Fibroblast of skin of right quadriceps (primary cell): ENCODE measurements around the gene EMP1.

ENCODE experiments used
- DNase-seq: peaks from one replicate; pipeline ENCODE4 v3.0.0-alpha.2; 2013

EMP1 gene

DNA sequence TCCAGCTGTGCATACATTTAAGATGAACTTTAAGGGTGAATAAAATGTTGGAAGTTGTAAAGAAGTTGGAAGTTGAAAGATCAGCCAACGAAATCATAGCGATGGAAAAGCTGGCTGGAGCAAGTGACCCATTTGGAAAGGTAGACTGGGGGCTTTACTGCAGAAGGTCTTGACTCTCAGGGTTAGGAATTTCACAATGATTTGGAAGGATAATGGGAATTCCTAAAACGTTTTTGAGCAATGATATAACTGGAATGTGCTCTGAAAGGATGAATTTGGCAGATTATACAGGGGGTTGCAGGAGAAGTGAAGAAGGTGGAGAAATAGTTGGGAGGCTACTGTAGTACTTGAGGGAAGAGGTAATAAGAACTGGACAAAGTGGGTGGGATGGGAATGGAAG, 27.4 kb downstream of the EMP1 start:
- DNase-seq: peak; percentile 75

DNA sequence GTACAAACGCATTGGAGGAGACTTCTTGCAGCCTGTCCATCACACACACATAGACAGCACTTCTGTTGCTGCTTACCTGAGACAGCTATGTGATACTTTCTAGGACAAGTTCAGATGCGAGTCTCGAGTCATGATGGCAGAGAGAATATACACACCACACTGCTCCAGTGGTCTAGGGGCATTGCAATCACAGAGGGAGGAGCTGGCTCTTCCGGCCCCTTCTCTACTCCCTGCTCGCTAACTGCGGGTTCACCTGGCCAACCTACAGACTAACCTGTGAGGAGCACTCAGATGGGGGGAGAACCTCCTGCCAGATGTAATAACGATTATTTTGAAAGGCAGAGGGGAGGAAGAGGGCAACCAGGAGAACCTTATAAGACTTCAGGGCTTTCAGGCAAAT, 30.7 kb downstream of the EMP1 start:
- DNase-seq: no peak

DNA sequence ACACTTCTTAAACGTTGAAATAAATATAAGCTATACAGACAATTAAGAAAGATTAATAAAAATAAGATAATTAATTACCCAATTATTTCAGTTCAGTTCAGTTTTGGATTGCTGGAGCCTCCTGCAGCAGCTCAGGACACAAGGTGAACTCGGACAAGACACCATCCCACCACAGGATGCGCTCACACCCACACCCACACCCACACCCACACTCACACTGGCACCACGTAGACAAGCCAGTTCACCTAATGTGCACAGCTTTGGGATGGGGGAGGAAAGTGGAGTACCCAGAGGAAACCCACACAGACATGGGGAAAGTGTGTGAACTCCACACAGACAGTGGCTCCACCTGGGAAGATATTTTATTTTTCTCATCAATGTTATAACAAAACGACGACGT, 32.1 kb downstream of the EMP1 start:
- DNase-seq: no peak

DNA sequence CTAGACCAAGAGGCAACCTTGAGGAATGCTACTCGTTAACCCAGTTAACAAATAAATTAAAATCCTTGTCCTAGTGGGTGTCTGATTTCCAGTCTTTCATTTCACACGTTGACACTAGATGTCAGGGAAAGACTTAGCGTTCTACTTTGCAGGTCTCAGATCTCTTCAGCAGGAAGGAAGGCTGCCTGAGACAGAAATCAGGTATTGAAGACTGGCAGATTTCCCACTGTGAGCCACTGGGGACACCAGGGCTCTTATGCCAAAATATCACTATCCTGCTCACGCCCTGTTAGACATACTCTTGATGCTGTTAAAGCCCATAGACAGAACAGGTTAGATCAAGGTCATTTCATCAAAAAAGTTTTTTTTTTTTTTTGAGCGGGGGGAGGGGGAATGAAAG, 33.0 kb downstream of the EMP1 start:
- DNase-seq: no peak

DNA sequence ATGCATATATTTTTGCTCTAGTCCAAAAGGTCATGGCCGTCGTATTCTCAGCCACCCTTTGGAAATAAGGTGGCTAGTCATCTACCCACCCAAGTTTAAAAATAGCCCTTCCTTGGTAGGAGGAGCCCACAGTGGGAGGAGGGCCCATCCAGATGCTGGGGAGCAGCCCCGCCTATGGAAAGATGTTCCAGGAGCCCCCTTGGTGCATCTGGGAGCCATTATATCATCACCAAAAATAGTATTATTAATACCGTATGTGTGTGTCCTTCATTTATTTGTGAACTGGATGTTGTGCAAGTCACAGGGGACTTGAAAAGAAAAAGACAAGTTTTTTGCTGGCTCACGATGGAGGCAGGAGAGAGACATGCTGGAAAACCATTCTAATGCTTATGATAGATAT, 34.0 kb downstream of the EMP1 start:
- DNase-seq: peak; percentile 70

DNA sequence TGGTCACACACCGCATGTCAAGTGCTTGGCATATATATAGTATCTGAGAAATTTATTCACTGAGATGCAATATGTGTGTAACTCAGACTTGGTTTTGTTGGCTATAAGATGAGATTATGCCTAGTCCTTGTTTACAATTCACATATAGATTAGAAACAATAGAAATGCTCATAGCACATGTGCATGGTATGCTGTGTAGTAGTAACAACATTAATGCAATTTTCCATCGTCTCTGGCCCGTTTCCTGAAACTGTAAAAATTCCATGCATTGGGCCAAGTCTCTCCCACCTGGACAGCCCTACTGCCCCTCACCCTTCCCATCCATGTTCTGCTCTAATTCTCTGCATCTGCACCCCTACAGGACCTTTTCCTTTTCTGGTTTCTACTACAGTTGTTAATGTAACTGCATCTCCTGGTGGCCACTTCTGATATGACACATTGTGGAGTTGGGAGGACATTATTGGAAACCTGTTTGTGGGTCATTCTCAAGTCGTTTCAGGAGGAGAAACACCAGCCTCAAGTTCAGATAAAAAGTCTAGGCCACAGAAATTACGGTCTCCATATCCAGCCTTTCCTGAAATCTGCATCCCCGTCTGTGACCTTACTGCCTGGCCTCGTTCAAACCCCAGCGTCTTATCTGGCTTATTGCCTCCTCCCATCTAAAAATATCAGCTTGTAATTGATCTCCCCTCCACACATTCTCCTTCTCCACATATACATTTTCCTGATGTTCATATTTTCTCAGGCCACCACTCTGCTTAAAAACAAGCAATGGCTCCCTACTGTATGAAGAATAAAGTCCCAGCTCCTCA, 37.5 kb downstream of the EMP1 start:
- peak; percentile 64 for DNase-seq

DNA sequence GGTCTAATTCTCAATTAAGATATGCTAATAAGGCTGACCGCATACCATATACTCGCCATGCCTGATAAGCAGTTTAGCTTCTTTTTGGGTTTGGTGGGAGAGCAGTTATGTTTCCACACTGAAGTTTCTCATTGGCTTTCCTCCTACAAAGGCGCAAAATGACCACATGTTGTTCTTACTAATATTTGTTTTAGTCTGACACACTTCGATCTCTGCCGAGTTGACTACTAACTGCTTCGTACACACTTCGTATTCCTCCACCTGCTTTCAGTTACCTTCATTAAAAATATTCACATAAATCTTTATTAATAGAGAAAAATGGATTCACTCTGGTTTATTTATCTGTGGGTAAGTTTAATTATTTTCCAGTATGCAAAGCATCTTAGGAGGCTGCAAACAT, 41.7 kb downstream of the EMP1 start:
- DNase-seq: no peak

DNA sequence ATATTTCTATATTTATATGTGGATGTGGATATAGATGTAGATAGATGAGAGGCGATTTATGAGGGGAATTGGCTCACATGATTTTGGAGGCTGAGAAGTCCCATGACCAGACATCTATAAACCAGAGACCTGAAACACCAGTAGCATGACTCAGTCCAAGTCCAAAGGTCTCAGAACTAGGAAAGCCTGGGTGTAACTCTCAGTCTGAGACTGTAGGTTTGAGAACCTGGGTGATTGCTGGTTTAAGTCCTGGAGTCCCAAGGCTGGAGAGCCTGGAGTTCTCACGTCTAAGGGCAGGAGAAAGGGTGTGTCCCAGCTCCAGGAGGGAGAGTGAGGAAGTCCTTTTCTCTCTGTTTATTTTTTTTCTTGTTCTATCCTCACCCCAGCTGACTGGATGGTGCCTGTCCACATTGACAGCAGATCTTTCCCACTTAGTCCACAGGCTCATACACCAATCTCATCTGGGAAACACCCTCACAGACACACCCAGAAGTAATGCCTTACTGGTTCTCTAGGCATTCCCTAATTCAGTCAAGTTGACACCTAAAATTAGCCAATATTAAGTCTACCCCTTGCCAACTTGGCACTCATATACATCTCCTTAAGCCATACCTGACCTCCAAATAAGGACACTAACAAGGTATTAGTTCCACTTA, 45.4 kb downstream of the EMP1 start:
- DNase-seq: no peak

DNA sequence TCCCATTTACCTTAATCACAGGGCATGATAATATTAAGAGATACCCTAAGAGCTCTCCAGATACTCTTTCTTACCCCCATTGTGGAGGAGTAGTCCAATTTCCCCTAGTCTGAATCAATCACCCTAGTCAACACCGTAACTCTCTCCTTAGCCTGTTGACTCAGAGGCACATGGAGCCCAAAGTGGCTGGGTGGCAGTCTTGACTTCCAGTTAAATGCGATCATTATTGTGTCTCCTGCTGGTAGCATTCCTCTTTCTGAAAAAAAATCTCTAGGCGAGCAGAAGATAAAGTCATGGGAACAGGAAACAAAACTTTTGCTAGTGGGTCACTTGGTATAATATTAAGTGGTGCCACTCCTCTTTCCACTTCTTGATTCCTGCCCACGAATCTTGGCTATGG, 46.4 kb downstream of the EMP1 start:
- DNase-seq: no peak

DNA sequence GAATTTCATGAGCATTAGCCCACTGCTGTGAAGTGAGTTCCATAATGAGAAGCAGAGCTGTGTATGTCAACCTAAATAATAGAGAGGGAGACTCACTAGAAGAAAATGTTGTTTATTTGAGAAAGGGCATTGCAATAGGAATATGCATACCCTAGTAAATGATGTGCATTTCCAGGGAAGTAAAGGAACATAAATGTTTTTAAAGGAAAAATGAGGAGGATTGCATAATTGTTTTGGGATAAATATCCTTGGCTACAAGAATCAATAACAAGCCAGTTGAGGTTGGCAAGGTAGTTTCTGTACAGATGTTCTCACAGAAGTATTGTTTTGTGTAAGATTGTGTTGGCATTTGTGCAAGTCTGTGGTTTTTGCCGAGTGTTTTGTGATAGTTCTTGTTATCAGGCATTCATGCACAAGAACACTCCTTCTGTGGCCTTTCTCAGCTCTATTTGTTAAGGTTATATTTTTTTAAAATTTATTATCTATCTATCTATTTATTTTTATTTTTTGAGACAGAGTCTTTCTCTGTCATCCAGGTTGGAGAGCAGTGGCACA, 47.1 kb downstream of the EMP1 start:
- DNase-seq: peak; percentile 9

DNA sequence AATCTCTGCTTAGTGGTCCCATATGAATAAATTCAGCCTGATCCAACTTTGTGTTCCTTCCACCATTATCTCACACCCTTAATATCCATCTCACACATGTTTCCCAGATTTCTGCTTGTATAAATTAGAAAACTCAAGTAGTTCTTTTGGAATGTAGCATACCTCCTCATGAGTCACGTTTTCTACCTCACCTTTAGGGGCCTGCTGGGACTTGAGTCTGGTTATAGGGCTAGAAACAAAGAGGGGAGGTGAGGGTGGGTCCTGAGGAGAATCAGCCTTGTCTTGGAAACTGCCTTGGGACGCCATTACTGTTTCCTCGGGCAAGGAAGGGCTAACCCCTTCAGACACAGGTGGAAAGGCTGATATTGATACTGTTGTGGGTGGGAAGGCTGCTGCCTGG, 51.1 kb downstream of the EMP1 start:
- no peak for DNase-seq

DNA sequence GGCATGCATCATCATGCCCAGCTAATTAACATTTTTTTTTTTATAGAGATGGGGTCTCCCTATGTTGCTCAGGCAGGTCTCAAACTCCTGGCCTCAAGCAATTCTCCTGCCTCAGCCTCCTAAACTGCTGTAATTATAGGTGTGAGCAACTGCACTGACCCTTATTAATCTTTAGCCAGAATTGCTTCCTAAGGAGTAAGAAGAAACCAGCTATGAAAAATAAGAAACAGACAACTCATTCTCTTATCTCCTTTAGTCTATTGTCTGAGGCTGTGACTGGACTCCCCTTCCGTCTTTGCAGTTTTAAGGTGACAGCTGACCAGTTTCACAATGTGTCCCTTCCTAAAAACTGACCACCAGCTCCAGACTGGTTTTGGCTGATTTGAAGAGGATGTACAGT, 52.4 kb downstream of the EMP1 start:
- DNase-seq: no peak

DNA sequence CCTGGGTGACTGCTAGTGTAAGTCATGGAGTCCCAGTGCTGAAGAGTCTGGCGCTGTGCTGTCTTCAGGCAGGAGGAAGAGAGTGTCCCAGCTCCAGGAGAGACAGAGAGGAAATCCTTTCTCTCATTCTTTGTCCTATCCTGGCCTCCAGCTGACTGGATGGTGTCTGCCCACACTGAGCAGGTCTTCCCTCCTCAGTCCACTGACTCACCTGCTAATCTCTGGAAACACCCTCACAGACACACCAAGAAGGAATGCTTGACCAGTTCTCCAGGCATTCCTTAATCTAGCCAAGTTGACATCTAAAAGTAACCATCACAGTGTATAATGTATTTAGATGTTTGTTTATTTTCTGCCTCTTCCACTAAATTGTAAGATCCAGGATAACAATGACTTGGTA, 53.9 kb downstream of the EMP1 start:
- peak; percentile 34 for DNase-seq

DNA sequence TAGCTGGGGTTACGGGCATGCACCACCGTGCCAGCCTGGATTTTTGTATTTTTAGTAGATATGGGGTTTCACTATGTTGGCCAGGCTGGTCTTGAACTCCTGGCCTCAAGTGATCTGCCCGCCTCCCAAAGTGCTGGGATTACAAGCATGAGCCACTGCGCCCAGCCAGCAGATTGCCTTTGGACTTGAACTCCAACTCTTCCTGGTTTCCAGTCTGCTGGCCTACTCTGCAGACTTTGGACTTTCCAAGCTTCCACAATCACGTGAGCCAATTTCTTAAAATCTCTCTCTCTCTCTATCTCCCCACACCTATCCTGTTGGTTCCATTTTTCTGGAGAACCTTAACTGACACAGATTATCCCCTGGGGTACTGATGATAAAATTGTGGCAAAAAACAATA, 55.0 kb downstream of the EMP1 start:
- no peak for DNase-seq

DNA sequence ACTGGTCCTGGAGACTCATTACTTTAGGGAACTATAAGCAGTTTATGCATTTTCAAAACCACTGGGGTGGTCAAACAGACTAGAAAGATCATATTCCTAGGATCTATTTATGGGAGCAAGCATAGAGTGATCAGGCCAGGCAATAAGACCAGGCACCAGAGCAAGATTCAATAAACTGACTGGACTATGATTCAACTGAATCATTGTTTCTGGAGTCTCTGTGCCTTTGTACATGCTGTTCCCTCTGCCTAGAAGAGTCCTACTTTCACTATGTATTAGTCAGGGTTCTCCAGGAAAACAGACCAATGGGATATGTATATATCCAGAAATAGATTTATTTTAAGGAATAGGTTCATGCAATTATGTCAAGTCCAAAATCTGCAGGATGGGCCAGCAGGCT, 55.5 kb downstream of the EMP1 start:
- DNase-seq: no peak

DNA sequence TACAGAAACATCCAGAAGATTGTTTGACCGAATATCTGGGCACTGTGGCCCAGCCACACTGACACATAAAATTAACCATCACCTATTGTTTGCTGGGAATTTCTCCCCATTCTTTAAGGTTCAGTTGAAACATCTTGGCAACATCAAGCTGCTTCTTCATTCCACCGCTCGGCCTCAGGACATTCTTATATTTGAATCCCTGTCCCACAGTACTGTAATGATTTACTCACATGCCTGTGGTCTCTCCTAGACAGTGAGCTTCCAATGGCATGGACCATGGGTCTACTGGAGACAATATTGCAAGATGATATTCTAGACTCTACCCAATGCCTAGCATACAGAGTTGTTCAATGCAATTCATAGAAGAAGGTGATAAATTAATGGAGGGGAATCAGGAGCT, 56.1 kb downstream of the EMP1 start:
- no peak for DNase-seq

DNA sequence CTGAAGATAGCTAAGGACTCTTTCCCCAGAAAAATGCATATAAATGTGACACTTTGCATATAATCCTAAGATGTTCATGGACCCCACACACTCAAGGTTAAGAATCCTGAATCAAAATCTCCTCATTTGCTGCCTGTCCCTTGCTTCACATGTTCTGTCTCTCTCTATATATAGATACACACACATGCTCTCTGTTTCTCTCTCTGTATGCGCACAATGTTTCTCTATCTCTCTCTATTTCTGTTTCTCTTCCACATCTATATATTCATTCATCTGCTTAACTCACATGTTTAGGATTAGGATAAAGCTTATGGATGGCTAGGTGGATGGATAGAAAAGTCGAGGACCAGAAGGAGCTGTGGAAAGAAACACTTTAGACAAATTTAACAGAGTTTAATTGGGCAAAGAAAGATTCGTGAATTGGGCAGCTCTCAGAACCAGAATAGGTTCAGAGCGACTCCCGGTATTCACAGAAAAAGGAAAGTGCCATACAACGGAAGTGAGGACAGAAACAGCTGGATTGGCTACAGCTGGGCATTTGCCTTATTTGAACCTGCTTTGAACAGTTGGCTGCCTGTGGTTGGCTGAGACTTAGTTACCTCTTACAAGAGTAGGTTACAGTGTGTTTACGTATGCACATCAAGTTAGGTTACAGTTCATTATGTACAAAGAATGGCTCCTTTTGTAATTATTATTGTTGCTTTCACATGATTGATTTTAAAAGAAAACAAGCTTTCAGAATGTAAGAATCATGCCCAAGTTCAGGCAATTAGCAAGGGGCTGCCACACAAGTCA, 57.6 kb downstream of the EMP1 start:
- no peak for DNase-seq

DNA sequence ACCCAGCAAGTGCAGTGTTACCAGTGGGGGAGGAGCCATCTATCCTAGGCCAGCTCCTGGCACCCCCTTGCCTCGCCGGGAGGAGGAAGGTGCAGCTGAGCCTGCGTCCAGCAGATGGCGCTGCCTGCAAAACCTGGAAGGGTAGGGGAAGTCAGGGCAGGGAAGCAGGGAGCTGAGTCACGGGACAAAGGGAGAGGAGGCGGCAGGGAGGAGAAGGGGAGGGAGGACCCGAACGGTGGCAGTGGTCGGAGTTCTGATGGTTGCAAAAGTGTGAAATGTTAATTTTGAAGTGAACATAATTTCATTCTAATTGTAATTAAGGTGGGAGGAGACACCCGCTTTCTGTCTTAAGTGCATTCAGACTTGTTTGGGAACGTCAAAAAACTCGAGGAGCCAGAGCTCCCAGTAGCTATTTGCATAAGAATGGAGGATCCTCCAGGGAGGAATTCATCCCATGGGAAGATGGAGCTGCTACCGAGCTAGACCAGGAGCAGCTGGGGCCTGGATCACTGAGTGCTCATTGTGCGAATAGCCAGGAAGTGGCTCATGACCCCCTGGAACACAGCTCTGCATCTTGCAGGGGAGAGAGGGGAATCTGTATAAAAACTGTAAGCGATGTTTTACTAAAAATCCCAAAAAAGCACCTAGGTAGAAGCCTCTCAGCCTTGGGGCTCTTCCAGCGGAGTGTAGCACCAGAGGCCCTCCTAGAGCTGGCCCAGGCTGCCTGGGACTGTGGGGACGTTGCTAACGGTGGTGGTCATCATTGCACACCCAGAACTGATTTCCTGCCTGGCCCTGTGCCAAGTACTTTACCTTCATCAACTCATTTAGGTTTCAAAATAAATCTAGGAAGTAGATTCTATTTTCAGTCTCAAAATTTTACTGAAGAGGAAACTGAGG, 59.5 kb downstream of the EMP1 start:
- DNase-seq: peak; percentile 94

DNA sequence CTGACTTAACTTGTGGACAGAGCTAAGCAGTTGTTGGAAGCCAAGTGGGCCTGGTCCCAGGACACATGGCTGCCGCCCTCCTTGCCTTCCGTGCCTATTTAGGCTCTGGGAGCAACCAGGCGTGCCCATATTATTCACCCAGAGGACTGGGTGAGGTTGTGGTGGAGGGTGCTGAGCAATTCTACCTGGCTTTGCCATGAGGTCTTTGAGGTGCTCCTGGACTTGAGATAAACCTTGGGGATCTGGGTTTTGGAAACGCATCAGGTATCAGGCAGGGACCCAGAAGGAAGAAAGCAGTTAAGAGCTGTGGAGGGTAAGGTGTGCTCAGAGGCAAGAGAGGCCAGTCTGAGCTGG, 60.1 kb downstream of the EMP1 start:
- no peak for DNase-seq

DNA sequence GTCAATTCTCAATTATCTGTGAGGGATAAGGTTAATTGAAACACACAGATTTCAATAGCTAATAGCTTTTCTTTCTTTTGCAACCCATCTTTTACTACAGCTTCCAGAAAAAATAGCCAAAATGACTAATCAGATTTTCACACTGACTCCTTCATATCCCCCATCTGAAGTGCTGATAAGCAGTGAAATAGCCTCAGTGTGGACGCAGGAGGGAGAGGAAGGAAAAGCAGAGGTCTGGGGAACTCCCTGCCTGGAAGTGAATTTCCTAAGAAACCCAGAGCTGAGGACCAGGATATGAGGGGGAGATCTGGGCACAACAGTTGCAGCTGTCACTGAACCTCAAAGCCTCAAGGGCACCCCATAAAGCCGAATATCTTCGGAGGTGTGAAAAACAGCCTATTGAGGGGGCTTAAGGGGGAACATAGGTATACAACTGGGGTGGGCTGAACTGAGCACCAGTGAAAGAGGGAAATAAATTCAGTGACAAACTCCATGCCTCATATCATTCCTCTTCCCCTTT, 60.9 kb downstream of the EMP1 start:
- no peak for DNase-seq

DNA sequence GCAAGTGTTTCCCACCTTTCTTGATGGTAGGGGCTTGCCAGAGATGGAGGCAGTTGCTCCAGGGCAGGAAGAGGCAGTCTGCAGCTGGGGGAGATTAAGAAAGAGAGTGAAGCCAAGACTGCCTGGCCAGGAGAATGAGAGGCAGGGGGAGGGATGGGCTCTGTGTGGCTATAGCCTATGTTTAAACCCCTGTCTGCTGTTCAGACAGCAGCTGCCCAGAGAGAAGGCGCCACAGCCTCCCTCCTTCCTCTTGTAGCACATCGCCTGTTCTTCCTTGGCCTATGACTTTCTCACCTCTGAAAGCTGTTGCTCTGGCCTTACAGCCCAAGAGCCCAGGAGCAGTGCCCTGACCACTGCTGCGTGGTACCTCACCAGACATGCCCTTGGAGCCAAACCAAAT, 61.7 kb downstream of the EMP1 start:
- no peak for DNase-seq

DNA sequence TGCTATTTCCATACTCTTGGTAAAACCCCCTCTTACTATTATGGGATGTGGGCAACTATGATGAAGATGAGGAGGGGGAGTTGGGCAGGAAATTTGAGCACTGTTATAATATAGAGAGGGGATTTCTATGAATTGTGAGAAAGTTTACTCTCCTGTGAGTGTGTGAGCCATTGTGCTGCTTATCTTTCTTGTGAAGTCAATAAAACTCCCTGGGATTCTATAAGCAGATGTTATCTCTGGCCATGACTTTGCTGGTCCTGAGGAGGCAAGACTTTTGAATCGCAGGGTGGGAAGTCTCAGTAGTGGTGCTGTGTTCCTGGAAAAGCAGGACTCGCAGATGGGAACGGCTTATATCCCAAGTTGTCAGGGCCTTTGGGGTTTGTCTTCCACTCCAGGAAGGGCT, 62.2 kb downstream of the EMP1 start:
- DNase-seq: no peak
